ENCODE measurements around the gene FHOD3.

DNA sequence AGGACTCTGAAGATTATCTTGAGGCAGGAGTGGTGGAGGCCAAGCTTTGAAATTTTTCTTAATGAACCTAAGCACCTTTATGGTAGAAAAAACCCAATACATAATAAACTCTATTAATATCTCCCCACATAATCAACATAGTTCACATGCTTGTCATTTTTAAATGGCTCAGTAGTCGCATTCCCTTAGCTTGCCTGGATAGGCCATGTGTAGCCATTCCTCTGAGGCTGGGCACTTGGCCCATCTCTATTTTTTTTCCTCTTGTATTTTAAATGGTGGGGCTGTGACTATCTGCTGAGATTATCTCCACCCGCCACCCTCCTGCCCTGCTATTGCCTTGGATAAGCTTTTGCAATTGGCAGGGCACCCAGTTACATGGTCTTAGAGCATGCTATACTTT, 143.1 kb downstream of the FHOD3 start:
- TF ChIP-seq YY1 (IDR thresholded peaks at IDR 0.05; ENCODE audit: low read depth) (no peak), EP300 (IDR thresholded peaks at IDR 0.05; ENCODE audit: borderline replicate concordance) (no peak)

Data from Ishikawa (cell line).